ENCODE measurements around the gene KLRK1.
"Not testable (repeated sequence)": the region's sequence is repeated elsewhere in the genome, so short reads cannot be mapped to it uniquely, and the experiment has no call there.

- not testable (repeated sequence) for TF ChIP-seq POLR2A, CTCF, POLR2AphosphoS5 (IDR thresholded peaks at IDR 0.05)
Observed at GRCh38 chr12:10425938-10426337, 36.1 kb upstream of the KLRK1 start.

Data from breast epithelium (tissue), 3 donors.